NCI-H2196 (cell line): ENCODE measurements around the gene S100PBP.
A peak's percentile ranks its signal among the peaks of the same experiment; 100 is the strongest.
"Not testable (repeated sequence)": the region's sequence is repeated elsewhere in the genome, so short reads cannot be mapped to it uniquely, and the experiment has no call there.

Experiments
- DNase-seq: peaks from one replicate; lab custom pipeline; 2025; ENCODE audit not compliant: unreplicated experiment; lab: John Stamatoyannopoulos, UW

S100PBP gene

GRCh38 chr1:32784817-32785216, 32.6 kb upstream of the S100PBP start:
- no peak for DNase-seq

GRCh38 chr1:32786856-32787255, 30.6 kb upstream of the S100PBP start:
- DNase-seq = no peak

DNA sequence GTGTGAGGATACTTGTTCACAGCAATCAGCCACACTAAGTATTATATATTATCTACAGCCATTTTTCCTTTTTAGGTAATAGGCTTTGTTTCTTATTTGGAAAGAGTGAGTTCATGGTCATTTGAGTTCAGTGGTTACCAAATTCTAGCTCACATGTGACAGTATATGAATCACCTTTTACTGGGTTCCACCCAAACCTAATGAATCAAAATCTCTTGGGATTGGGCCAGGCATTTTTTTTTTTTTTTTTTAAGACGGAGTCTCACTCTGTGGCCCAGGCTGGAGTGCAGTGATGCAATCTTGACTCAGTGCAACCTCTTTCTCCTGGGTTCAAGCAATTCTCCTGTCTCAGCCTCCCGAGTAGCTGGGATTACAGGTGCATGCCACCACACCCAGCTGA, 28.1 kb upstream of the S100PBP start:
- not testable (repeated sequence) for DNase-seq

- DNase-seq = no peak
Measured at GRCh38 chr1:32791881-32792280, 25.6 kb upstream of the S100PBP start.

DNA sequence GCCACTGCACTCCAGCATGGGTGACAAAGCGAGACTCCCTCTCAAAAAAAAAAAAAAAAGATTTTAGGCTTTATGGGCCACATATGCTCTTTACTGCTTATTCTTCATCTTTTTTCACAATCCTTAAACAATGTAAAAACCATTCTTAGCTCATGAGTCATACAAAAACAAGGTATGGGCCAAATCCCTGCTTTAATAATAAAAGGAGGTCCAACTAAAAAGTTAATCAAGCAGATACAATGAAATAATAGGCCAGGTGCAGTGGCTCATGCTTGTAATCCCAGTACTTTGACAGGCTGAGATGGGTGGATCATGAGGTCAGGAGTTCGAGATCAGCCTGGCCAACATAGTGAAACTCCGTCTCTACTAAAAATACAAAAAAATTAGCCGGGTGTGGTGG, 21.7 kb upstream of the S100PBP start:
- not testable (repeated sequence) for DNase-seq

DNA sequence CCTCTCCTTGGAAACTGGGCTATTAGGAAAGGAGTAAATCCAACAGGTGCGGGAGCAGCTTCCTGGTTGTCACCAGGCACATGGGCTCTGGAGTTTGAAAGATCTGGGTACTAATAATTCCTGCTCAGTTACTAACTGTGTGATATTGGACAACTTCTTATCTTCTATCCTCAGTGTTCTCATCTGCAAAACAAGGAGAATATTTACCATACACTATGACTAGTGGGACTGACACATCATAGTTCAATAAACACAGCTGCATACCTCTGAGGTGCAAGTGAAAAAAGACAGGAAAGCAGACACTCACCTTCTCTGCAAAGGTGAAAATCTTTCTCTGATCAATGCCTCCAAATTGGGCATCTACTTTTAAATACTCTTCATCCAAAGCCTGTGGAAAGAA, 20.0 kb upstream of the S100PBP start:
- DNase-seq = no peak

GRCh38 chr1:32798191-32798590, 19.3 kb upstream of the S100PBP start:
- no peak for DNase-seq

DNA sequence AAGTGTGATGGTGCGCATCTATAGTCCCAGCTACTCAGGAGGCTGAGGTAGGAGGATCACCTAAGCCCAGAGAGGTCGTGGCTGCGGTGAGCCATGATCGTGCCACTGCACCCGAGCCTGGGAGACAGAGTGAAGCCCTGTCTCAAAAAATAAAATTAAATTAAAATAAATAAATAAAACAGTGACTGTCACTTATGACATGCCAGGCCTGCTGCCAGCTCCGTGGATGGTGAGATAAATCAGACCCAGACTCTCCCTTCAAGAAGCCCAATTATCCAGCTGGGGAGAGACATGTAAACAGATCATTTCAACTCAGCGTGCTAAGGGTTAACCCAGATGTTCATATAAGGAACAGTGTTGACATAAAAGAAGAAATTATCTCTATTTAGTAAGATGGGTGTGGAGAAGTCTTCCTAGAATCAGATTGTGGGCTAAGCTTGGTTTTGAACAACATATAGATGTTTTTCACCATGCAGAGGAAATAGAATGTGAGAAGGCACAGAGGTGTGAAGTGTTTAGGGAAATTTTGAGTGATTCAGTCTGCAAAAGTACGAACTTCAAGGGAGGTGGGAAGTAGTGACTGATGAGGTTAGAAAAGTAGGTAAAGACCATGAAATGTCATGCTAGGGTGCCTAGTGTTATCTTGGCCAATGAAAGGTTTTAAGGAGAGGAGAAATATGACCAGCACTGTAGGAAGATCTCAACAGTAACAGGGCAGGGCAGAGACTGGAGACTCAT, 18.6 kb upstream of the S100PBP start:
- no peak for DNase-seq

DNA sequence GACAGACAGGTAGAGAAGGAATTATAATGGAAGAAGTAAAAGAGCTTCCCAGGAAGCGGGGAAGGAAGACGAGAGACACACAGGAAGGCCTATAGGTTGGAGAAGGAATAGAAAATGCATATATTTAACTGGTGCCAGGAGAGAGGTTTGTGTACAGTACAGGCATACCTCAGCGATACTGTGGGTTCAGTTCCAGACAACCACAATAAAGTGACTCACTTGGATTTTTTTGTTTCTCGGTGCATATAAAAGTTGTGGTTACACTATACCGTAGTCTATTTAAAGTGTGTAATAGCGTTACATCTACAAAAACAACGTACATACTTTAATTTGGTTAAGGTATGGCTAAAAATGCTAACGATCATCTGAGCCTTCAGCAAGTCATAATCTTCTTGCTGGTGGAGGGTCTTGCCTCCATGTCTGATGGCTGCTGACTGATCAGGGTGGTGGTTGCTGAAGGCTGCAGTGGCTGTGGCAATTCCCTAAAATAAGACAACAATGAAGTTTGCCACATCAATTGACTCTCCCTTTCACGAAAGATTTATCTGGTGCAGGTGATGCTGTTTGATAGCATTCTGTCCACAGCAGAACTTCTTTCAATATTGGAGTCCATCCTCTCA, 16.2 kb upstream of the S100PBP start:
- no peak for DNase-seq

GRCh38 chr1:32804460-32804859, 13.0 kb upstream of the S100PBP start:
- not testable (repeated sequence) for DNase-seq

- no peak for DNase-seq
Measured at GRCh38 chr1:32806290-32806689, 11.2 kb upstream of the S100PBP start.

GRCh38 chr1:32806910-32807523, 10.4 kb upstream of the S100PBP start:
- DNase-seq = no peak

- DNase-seq = no peak
Measured at GRCh38 chr1:32808580-32808979, 8.9 kb upstream of the S100PBP start.

DNA sequence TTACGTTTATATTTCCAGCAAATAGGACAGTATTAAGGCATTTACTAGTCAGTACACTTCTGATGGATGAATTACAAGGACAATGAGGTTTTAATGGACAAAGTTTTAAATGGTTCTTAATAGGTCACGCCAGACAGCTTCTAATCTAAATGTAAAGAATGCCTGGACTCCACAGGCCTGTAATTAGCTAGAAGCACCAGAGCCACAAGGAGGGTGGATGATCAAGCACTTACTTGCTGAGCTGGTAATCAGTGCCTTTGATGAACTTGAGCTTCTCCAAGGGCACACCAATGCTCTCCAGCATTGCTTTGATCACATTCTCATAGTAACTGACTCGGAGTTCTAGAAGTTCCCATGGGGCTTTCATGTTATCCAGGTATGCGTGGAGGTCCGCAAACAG, 7.1 kb upstream of the S100PBP start:
- DNase-seq = no peak

- DNase-seq = no peak
Measured at GRCh38 chr1:32811265-32811664, 6.2 kb upstream of the S100PBP start.

- DNase-seq = no peak
Measured at GRCh38 chr1:32811917-32812316, 5.5 kb upstream of the S100PBP start.

DNA sequence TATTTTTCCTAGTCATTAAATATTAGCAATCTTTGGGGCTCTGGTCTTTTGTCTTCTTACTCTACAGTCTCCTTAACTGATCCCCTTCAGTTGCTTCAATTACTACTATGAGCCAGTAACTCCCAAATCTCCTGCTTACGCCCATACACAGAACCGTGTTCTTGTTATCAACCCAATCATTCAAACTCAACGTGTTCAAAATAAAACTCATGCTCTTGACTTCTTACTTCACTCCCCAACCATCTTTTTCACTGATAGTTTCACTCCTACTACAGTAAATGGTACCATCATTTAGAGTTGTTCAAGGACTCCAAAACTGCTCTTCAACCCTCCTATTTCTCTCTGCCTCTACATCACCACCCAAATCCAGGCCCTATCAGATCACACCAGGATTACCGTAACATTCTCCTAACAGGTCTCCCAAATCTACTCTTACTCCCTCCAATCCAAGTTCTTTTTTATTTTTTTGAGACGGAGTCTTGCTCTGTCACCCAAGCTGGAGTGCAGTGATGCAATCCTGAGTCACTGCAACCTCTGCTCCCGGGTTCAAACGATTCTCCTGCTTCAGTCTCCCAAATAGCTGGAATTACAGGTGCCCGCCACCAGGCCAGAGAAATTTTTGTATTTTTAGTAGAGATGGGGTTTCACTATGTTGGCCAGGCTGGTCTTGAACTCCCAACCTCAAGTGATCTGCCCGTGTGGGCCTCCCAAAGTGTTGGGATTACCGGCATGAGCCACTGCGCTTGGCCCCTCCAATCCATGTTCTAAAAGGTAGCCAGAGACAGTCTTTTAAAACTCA, 3.3 kb upstream of the S100PBP start:
- no peak for DNase-seq

- no peak for DNase-seq
Measured at GRCh38 chr1:32816676-32817158, 736 bp upstream of the S100PBP start.

GRCh38 chr1:32817815-32818786, 648 bp downstream of the S100PBP start:
- DNase-seq = peak; percentile 75

GRCh38 chr1:32818804-32819541, 1.5 kb downstream of the S100PBP start:
- no peak for DNase-seq
